ENCODE results near the gene RASA3. TPM values are rescaled to one million over a fixed set of nuclear protein-coding genes. Genes with fewer than 3 reads are reported as not detected.

The RASA3 gene
- total and polyA plus RNA-seq, 9 of the 15 experiments (the other 6 are each of a cell fraction or from before 2014, with no cell fraction given), result 0.72 to 25.3 (median 14.4) TPM

GRCh38 chr13:113969311-113969972 is 163.0 kb downstream of the RASA3 start:
- Histone ChIP-seq H4K20me1 (replicated peaks; ENCODE audit: control insufficient read depth, insufficient read depth, low read length) (no peaks in the 10 kb centered on the region), H3K4me3 (no peak overlapping the region), H3K9ac (ENCODE audit: insufficient read depth in 1 of 2, low read depth in 2 of 2, low read length in 2 of 2) (no peak overlapping the region), H3K4me1 (replicated peaks in 1 of 2; ENCODE audit: control insufficient read depth in 2 of 2, insufficient read depth in 2 of 2, low read length in 2 of 2) (no peaks in the 10 kb centered on the region), H3K79me2 (ENCODE audit: control insufficient read depth, insufficient read depth, low read length) (no peaks in the 10 kb centered on the region), H3K9me1 (ENCODE audit: control insufficient read depth, insufficient read depth, low read length) (no peaks in the 10 kb centered on the region), H3K4me2 (ENCODE audit: insufficient read depth, low read length) (no peak overlapping the region), H3K27ac (ENCODE audit: extremely low read depth, low read depth, low read length) (no peak overlapping the region), H3K36me3 (ENCODE audit: control insufficient read depth, insufficient read depth, low read length) (no peaks in the 10 kb centered on the region), H3K27me3 (ENCODE audit: control insufficient read depth in 2 of 2, insufficient read depth in 2 of 2, low read length in 2 of 2) (peaks cover 0 to 5% of the 10 kb centered on the region in 2 experiments; a peak in 3 of 5 replicates), H2AFZ (ENCODE audit: low read depth, low read length) (no peak overlapping the region), H3K9me3 (replicated peaks; ENCODE audit: control insufficient read depth, insufficient read depth, low read depth, low read length) (no peaks in the 10 kb centered on the region)
- WGBS (ENCODE audit: insufficient coverage, low coverage, missing lambda C conversion rate), result 83% methylated on average over 15 of the region's 25 CpGs
- ChIA-PET CTCF (ENCODE audit: low intra/inter-chr PET ratio) (no interaction called here), POLR2A (no interaction called here)
- in situ Hi-C loops (cut with MboI), result no loop called here
- TF ChIP-seq, protein P1, sequence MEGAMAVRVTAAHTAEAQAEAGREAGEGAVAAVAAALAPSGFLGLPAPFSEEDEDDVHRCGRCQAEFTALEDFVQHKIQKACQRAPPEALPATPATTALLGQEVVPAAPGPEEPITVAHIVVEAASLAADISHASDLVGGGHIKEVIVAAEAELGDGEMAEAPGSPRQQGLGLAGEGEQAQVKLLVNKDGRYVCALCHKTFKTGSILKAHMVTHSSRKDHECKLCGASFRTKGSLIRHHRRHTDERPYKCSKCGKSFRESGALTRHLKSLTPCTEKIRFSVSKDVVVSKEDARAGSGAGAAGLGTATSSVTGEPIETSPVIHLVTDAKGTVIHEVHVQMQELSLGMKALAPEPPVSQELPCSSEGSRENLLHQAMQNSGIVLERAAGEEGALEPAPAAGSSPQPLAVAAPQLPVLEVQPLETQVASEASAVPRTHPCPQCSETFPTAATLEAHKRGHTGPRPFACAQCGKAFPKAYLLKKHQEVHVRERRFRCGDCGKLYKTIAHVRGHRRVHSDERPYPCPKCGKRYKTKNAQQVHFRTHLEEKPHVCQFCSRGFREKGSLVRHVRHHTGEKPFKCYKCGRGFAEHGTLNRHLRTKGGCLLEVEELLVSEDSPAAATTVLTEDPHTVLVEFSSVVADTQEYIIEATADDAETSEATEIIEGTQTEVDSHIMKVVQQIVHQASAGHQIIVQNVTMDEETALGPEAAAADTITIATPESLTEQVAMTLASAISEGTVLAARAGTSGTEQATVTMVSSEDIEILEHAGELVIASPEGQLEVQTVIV (CRISPR knock-in tag; IDR thresholded peaks at IDR 0.05; ENCODE audit: borderline replicate concordance), result no peak
- TF ChIP-seq KDM2B (CRISPR knock-in tag; IDR thresholded peaks at IDR 0.05), result no peak
- no peak for TF ChIP-seq MCM2 (IDR thresholded peaks at IDR 0.05; ENCODE audit: low read depth)
- no peak for TF ChIP-seq ZNF354B (CRISPR knock-in tag; IDR thresholded peaks at IDR 0.05)
- TF ChIP-seq, protein P2, sequence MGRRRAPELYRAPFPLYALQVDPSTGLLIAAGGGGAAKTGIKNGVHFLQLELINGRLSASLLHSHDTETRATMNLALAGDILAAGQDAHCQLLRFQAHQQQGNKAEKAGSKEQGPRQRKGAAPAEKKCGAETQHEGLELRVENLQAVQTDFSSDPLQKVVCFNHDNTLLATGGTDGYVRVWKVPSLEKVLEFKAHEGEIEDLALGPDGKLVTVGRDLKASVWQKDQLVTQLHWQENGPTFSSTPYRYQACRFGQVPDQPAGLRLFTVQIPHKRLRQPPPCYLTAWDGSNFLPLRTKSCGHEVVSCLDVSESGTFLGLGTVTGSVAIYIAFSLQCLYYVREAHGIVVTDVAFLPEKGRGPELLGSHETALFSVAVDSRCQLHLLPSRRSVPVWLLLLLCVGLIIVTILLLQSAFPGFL (CRISPR knock-in tag; IDR thresholded peaks at IDR 0.05), result no peak
- TF ChIP-seq KAT8 (IDR thresholded peaks at IDR 0.05; ENCODE audit: low read depth), result no peak
- TF ChIP-seq KHSRP (IDR thresholded peaks at IDR 0.05), result no peak
- no peak for TF ChIP-seq MED1 (CRISPR knock-in tag; IDR thresholded peaks at IDR 0.05; ENCODE audit: borderline replicate concordance)
- no peak for TF ChIP-seq XRCC4 (IDR thresholded peaks at IDR 0.05; ENCODE audit: extremely low read depth, insufficient read depth, insufficient read length)
- TF ChIP-seq KLF10 (CRISPR knock-in tag; IDR thresholded peaks at IDR 0.05), result no peak
- TF ChIP-seq ZNF584 (CRISPR knock-in tag; IDR thresholded peaks at IDR 0.05; ENCODE audit: low read depth), result no peak
- TF ChIP-seq OTX1 (CRISPR knock-in tag; IDR thresholded peaks at IDR 0.05), result no peak
- TF ChIP-seq ZNF12 (CRISPR knock-in tag; IDR thresholded peaks at IDR 0.05), result no peak
- ATAC-seq (no peak), FAIRE-seq (no peak), DNase-seq (ENCODE audit: extremely low read depth in 1 of 4, low spot score in 3 of 4) (no peak)
- intact Hi-C loops (cut with micrococcal nuclease), result no loop called here
- BruUV-seq (replicated peaks), result no TSS peak

All from K562 (cell line).